ENCODE results near the gene FBXO39. TPM values are rescaled to one million over a fixed set of nuclear protein-coding genes. Genes with fewer than 3 reads are reported as not detected.

Gene FBXO39
- polyA plus RNA-seq, 1 donor from 2014 or later = not detected

- TF ChIP-seq RAD21 (conservative IDR thresholded peaks at IDR 0.05) (no peak), TAF1 (IDR thresholded peaks at IDR 0.05; ENCODE audit: low read depth) (no peak), SMC3 (conservative IDR thresholded peaks at IDR 0.05; ENCODE audit: poor library complexity) (no peak), EZH2 (IDR thresholded peaks at IDR 0.05; ENCODE audit: borderline replicate concordance, insufficient read depth, low read length, poor library complexity, severe bottlenecking) (no peak), CTCF (IDR thresholded peaks at IDR 0.05; ENCODE audit: poor library complexity, severe bottlenecking) (no peak), EP300 (conservative IDR thresholded peaks at IDR 0.05; ENCODE audit: poor library complexity, severe bottlenecking) (no peak), POLR2AphosphoS5 (IDR thresholded peaks at IDR 0.05) (no peak), MXI1 (conservative IDR thresholded peaks at IDR 0.05; ENCODE audit: poor library complexity, severe bottlenecking) (no peak), REST (IDR thresholded peaks at IDR 0.05; ENCODE audit: borderline replicate concordance) (no peak)
- Histone ChIP-seq H3K27me3 (ENCODE audit: insufficient read depth, low read depth, low read length) (no peaks in the 10 kb centered on the region), H3F3A (ENCODE audit: insufficient read depth, low read length, poor library complexity, severe bottlenecking) (no peaks in the 10 kb centered on the region), H3K9me2 (ENCODE audit: insufficient read depth, low read length) (no peaks in the 10 kb centered on the region), H4K20me1 (ENCODE audit: insufficient read depth) (no peaks in the 10 kb centered on the region), H3K79me2 (replicated peaks; ENCODE audit: insufficient read depth, low read length) (no peaks in the 10 kb centered on the region), H3K27ac (ENCODE audit: low read length) (no peak overlapping the region), H3K4me3 (ENCODE audit: low read length) (no peak overlapping the region), H2AFZ (ENCODE audit: low read depth, low read length) (no peak overlapping the region), H3K4me2 (ENCODE audit: low read length) (no peak overlapping the region), H3K9ac (ENCODE audit: low read length) (no peak overlapping the region), H3K36me3 (ENCODE audit: insufficient read depth, low read length) (no peaks in the 10 kb centered on the region), H3K9me3 (ENCODE audit: low read length) (no peaks in the 10 kb centered on the region)
Measured at GRCh38 chr17:6796887-6797490, 21.0 kb downstream of the FBXO39 start.

- Histone ChIP-seq H3K9me3 (ENCODE audit: low read length) (no peaks in the 10 kb centered on the region), H3K4me2 (ENCODE audit: low read length) (no peak overlapping the region), H3K9me2 (ENCODE audit: insufficient read depth, low read length) (no peaks in the 10 kb centered on the region), H3K79me2 (replicated peaks; ENCODE audit: insufficient read depth, low read length) (no peaks in the 10 kb centered on the region), H4K20me1 (ENCODE audit: insufficient read depth) (no peaks in the 10 kb centered on the region), H3K27ac (ENCODE audit: low read length) (no peak overlapping the region), H3K9ac (ENCODE audit: low read length) (no peak overlapping the region), H2AFZ (ENCODE audit: low read depth, low read length) (no peak overlapping the region), H3K27me3 (ENCODE audit: insufficient read depth, low read depth, low read length) (no peaks in the 10 kb centered on the region), H3F3A (ENCODE audit: insufficient read depth, low read length, poor library complexity, severe bottlenecking) (no peaks in the 10 kb centered on the region), H3K4me3 (ENCODE audit: low read length) (no peak overlapping the region), H3K36me3 (ENCODE audit: insufficient read depth, low read length) (no peaks in the 10 kb centered on the region)
- TF ChIP-seq POLR2AphosphoS5 (IDR thresholded peaks at IDR 0.05) (no peak), EZH2 (IDR thresholded peaks at IDR 0.05; ENCODE audit: borderline replicate concordance, insufficient read depth, low read length, poor library complexity, severe bottlenecking) (no peak), CTCF (IDR thresholded peaks at IDR 0.05; ENCODE audit: poor library complexity, severe bottlenecking) (no peak), MXI1 (conservative IDR thresholded peaks at IDR 0.05; ENCODE audit: poor library complexity, severe bottlenecking) (no peak), RAD21 (conservative IDR thresholded peaks at IDR 0.05) (no peak), EP300 (conservative IDR thresholded peaks at IDR 0.05; ENCODE audit: poor library complexity, severe bottlenecking) (no peak), SMC3 (conservative IDR thresholded peaks at IDR 0.05; ENCODE audit: poor library complexity) (no peak), TAF1 (IDR thresholded peaks at IDR 0.05; ENCODE audit: low read depth) (no peak), REST (IDR thresholded peaks at IDR 0.05; ENCODE audit: borderline replicate concordance) (no peak)
Measured at GRCh38 chr17:6797718-6798351, 21.8 kb downstream of the FBXO39 start.

Data from neural cell (in vitro differentiated cells).